GM18508 (cell line): ENCODE results near the gene GPALPP1.
"Not testable (repeated sequence)": the region's sequence is repeated elsewhere in the genome, so short reads cannot be mapped to it uniquely, and the experiment has no call there.

Source experiments
- ATAC-seq: cut with Tn5 transposase; IDR thresholded peaks from one replicate; pipeline ENCODE4 v1.9.1; 2021; ENCODE audit warnings: moderate number of reproducible peaks; ENCODE audit not compliant: insufficient read depth, unreplicated experiment

The GPALPP1 gene

GRCh38 chr13:45055902-45056648, 66.7 kb downstream of the GPALPP1 start:
- ATAC-seq, result no peak

GRCh38 chr13:45060062-45060461, 70.7 kb downstream of the GPALPP1 start:
- no peak for ATAC-seq

GRCh38 chr13:45063261-45063860, 74.0 kb downstream of the GPALPP1 start:
- no peak for ATAC-seq

GRCh38 chr13:45063889-45064288, 74.6 kb downstream of the GPALPP1 start:
- ATAC-seq, result not testable (repeated sequence)

GRCh38 chr13:45064889-45065288, 75.6 kb downstream of the GPALPP1 start:
- no peak for ATAC-seq

- no peak for ATAC-seq
These were observed 79.0 kb downstream of the GPALPP1 start for GRCh38 chr13:45068036-45069001.

- no peak for ATAC-seq
These were observed 84.5 kb downstream of the GPALPP1 start for GRCh38 chr13:45073809-45074208.

GRCh38 chr13:45074721-45075120, 85.4 kb downstream of the GPALPP1 start:
- no peak for ATAC-seq

- ATAC-seq, result no peak
These were observed 88.7 kb downstream of the GPALPP1 start for GRCh38 chr13:45078003-45078402.
